Breast epithelium (tissue), 3 donors: ENCODE data around the gene CDKN2B-AS1.

Source experiments
- POLR2A ChIP-seq: fragments of 450-650 bp; IDR thresholded peaks from one replicate; pipeline ENCODE4 v1.6.1; 2016; ENCODE audit warnings: antibody characterized with exemption, mild to moderate bottlenecking, moderate library complexity
- TF ChIP-seq, protein P1 (sequence below), 3 donors: fragments of 450-650 bp; IDR thresholded peaks; one replicate each; pipeline ENCODE4 v1.5.1; 2016 to 2017; ENCODE audit warnings: antibody characterized with exemption in 3 of 3, mild to moderate bottlenecking in 3 of 3, moderate library complexity in 3 of 3

DNA sequence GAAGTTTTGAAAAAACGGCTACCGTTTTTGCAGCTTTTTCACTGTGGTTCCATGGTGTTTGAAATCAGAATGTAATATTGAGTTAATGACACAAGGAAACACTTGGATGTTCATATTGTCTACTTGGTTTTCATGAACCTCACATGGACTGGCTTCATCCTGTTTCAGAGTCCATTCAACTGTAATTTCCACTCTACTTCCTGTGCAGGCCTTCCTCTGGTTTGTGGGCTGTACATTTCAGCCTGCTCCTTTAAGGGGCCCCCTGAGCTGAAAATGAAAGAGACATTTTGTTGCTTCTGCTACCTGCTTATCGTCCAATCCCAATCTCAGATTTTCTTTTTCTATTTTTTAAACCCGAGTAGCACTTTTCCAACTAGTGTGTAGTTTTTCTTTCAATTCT, 56.3 kb downstream of the CDKN2B-AS1 start:
- TF ChIP-seq, protein P1, sequence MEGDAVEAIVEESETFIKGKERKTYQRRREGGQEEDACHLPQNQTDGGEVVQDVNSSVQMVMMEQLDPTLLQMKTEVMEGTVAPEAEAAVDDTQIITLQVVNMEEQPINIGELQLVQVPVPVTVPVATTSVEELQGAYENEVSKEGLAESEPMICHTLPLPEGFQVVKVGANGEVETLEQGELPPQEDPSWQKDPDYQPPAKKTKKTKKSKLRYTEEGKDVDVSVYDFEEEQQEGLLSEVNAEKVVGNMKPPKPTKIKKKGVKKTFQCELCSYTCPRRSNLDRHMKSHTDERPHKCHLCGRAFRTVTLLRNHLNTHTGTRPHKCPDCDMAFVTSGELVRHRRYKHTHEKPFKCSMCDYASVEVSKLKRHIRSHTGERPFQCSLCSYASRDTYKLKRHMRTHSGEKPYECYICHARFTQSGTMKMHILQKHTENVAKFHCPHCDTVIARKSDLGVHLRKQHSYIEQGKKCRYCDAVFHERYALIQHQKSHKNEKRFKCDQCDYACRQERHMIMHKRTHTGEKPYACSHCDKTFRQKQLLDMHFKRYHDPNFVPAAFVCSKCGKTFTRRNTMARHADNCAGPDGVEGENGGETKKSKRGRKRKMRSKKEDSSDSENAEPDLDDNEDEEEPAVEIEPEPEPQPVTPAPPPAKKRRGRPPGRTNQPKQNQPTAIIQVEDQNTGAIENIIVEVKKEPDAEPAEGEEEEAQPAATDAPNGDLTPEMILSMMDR (IDR thresholded peaks at IDR 0.05), result no peak
- TF ChIP-seq POLR2A, result no peak
